IPS-15b (cell line): ENCODE measurements around the gene GGTLC2.
"Not testable (repeated sequence)": the region's sequence is repeated elsewhere in the genome, so short reads cannot be mapped to it uniquely, and the experiment has no call there.

ENCODE experiments used
- H3K27me3 ChIP-seq: one replicate; pipeline ENCODE4 v1.6.1; 2013; ENCODE audit warnings: low read length; ENCODE audit not compliant: control insufficient read depth, insufficient read depth
- H3K36me3 ChIP-seq: one replicate; pipeline ENCODE4 v1.6.1; 2013; ENCODE audit warnings: low read length; ENCODE audit not compliant: control insufficient read depth, insufficient read depth
- H3K4me1 ChIP-seq: one replicate; pipeline ENCODE4 v1.6.1; 2013; ENCODE audit warnings: mild to moderate bottlenecking, low read length; ENCODE audit not compliant: control insufficient read depth, insufficient read depth
- H3K4me3 ChIP-seq: one replicate; pipeline ENCODE4 v1.5.1; 2013; ENCODE audit warnings: low read depth, low read length
- H3K9ac ChIP-seq: one replicate; pipeline ENCODE4 v1.6.1; 2013; ENCODE audit warnings: low read depth, mild to moderate bottlenecking, low read length
- H3K9me3 ChIP-seq: one replicate; pipeline ENCODE4 v1.6.1; 2013; ENCODE audit warnings: mild to moderate bottlenecking, low read length; ENCODE audit not compliant: control insufficient read depth, insufficient read depth

The GGTLC2 gene

DNA sequence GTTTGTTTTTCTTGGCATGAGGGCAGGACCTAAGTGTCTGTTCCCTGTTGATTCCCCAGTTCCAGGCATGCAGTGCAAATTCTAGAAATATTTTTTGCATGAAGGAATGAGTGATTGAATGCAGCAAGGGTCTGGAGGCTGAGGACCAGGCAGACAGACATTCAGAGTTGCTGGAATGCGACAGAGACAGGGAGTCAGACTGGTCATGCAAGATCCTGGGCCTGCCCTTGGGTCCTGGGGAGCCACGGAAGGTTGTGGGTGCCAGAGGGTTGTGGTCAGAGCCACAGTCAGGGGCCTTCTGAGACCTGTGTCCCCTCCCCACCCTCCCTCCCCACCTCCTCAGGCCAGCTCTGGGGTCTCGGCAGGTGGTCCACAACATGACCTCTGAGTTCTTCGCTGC, 1.6 kb downstream of the GGTLC2 start:
- H3K36me3 ChIP-seq, H3K4me1 ChIP-seq, H3K9me3 ChIP-seq, H3K9ac ChIP-seq, H3K27me3 ChIP-seq, H3K4me3 ChIP-seq: not testable (repeated sequence)

GRCh38 chr22:22647952-22648351, 3.5 kb downstream of the GGTLC2 start:
- not testable (repeated sequence) for H3K27me3 ChIP-seq, H3K36me3 ChIP-seq, H3K4me1 ChIP-seq, H3K4me3 ChIP-seq, H3K9me3 ChIP-seq, H3K9ac ChIP-seq

- H3K9ac ChIP-seq, H3K9me3 ChIP-seq, H3K4me1 ChIP-seq, H3K4me3 ChIP-seq, H3K27me3 ChIP-seq, H3K36me3 ChIP-seq: not testable (repeated sequence)
These were observed 4.6 kb downstream of the GGTLC2 start for GRCh38 chr22:22648863-22649536.

DNA sequence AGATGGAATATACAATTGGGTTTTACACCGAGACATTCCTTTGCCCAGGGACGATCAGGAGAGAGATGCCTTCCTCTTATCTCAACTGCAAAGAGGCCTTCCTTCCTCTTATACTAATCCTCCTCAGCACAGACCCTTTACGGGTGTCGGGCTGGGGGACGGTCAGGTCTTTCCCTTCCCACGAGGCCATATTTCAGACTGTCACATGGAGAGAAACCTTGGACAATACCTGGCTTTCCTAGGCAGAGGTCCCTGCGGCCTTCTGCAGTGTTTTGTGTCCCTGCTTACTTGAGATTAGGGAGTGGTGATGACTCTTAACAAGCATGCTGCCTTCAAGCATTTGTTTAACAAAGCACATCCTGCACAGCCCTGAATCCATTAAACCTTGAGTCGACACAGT, 5.3 kb downstream of the GGTLC2 start:
- H3K36me3 ChIP-seq, H3K27me3 ChIP-seq, H3K9me3 ChIP-seq, H3K4me3 ChIP-seq, H3K9ac ChIP-seq, H3K4me1 ChIP-seq: not testable (repeated sequence)

DNA sequence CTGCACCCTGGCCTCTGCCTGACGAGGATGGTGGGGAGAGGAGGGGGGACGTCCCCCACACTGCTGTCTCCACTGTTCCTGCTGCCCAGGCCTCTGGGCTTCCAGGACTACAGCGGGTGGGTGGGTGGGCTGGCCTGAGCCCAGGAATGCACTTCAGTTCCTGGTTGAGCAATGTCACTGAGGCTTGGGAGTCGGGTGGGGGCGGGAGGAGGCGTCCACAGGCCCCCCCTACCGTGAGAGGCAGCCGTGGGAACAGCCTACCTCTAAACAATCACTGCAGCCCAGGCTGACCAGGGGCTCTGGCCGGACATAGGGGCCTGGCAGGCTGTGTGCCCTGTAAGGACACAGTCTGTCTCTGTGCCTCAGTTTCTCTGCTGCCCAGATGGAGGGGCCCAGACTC, 6.0 kb downstream of the GGTLC2 start:
- H3K9ac ChIP-seq, H3K9me3 ChIP-seq, H3K27me3 ChIP-seq, H3K36me3 ChIP-seq, H3K4me3 ChIP-seq, H3K4me1 ChIP-seq: not testable (repeated sequence)

DNA sequence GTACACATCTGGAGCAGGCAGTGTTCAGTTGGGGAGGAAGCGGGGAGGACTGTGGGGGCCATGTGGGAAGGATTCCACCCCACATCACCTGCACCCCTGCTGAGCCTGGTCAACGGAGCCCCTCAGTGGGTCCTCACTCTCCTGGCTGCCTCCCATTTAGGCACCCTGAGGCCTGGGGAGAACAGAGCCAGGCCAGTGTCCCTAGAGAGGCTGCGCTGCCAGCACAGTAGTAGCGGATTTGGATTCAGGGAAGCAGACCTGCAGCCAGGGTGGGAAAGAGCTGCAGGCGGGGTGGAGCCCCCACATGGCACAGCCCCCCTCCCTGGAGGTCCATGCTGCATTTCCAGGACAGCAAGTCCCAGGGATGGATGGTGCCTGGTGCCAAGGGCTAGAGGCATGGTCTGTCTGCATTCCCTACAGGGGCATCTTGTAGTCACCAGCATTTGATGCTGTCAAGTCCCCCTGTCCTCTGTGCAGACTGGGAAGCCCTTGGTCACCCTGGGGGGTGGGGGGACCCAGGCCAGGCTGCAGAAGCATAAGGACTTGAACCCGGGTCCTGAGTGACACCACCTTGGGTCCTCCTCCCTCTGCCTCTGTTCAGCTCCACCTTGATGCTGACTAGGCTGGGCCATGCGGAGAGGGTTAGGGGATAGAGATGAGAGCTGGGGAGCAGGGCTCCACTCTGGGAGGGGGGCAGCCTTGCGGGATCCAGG, 6.5 kb downstream of the GGTLC2 start:
- H3K4me1 ChIP-seq, H3K36me3 ChIP-seq, H3K27me3 ChIP-seq, H3K9me3 ChIP-seq, H3K9ac ChIP-seq, H3K4me3 ChIP-seq: not testable (repeated sequence)

DNA sequence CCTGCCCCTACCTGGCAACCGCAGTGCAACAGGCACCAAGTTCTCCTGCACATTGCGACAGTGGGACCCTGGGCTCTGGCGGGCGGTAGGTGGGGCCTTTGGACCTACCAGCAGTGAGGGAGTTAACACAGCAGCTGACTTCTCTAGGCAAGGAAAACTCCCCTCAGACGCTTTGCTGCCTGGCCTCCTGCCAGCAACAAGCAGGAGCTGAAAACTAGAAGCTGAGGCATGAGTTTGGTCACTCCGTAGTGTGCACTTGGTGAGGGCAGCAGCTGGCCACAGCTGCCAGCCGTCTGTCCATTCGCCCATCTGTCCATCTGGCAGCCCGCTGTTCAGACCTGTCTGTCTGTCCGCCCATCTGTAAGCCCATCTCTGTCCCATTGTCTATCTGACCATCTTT, 7.2 kb downstream of the GGTLC2 start:
- not testable (repeated sequence) for H3K4me1 ChIP-seq, H3K9ac ChIP-seq, H3K36me3 ChIP-seq, H3K9me3 ChIP-seq, H3K4me3 ChIP-seq
- peaks cover 16% of the 10 kb centered on the region for H3K27me3 ChIP-seq

- H3K4me3 ChIP-seq, H3K9me3 ChIP-seq: not testable (repeated sequence)
These were observed 7.7 kb downstream of the GGTLC2 start for GRCh38 chr22:22652102-22652501.

DNA sequence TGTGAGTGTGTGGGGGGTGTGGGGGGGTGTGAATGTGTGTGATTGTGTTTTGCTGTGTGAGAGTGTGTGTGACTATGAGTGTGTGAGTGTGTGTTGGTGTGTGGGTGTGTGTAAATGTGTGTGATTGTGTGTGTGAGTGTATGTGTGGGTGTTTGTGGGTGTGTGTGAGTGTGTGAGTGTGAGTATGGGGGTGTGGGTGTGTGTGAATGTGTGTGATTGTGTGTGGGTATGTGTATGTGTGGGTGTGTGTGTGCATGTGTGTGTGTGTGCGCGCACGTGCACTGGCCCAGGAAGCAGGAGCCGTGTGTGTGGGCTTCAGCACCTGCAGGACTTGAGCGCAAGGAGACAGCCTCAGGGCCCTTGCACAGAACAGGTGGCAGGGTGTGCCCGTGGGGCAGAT, 8.2 kb downstream of the GGTLC2 start:
- not testable (repeated sequence) for H3K4me1 ChIP-seq, H3K9ac ChIP-seq, H3K36me3 ChIP-seq, H3K4me3 ChIP-seq, H3K9me3 ChIP-seq
- H3K27me3 ChIP-seq, result peaks cover 17% of the 10 kb centered on the region

More at GRCh38 chr22:22652102-22652501, 7.7 kb downstream of the GGTLC2 start:
- H3K36me3 ChIP-seq, H3K9ac ChIP-seq, H3K4me1 ChIP-seq: not testable (repeated sequence)
- H3K27me3 ChIP-seq, result peaks cover 17% of the 10 kb centered on the region

DNA sequence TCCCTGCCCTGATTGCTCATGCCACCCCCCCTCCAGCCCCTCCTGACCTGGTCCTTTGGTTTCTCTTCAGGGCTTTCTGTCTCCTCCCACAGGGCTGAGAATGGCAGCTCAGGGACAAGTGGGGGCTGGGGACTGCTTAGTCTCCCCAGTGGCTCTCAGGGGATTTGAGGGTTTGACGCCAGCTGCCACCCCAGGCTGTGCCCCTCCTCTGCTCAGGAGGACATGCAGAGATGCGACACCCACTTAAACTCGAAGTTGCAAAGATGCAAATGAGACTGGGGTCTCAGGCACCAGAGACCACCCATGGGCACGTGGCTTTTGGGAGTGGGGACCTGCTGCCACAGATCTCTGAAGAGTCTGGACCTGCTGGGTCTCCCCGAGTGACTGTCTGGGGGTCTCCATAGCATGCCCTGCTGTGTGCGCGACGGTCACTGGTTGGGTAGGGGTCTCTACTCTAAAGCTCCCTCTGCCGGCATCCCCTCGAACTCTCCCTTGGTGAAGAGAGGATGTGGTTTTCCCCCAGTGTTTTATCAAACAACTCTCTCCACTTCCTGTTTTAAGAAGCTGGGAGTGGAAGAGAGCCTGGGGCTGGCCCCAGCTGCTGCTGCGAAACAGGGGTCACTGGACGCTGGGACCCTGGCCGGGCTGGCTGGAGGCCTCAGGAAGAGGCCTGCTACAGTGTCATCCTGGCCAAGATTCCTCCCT, 9.4 kb downstream of the GGTLC2 start:
- not testable (repeated sequence) for H3K4me1 ChIP-seq, H3K9me3 ChIP-seq, H3K9ac ChIP-seq, H3K4me3 ChIP-seq, H3K36me3 ChIP-seq
- H3K27me3 ChIP-seq, result peaks cover 29% of the 10 kb centered on the region

- Histone ChIP-seq H3K9me3 (no peaks in the 10 kb centered on the region), H3K27me3 (peaks cover 39% of the 10 kb centered on the region), H3K4me1 (no peaks in the 10 kb centered on the region), H3K36me3 (no peaks in the 10 kb centered on the region), H3K9ac (no peak overlapping the region), H3K4me3 (no peak overlapping the region)
These were observed 11.3 kb downstream of the GGTLC2 start for GRCh38 chr22:22655452-22656290.
